Liver (tissue), 3 donors: ENCODE results near the gene TUBB2A.

Source experiments
- ATF3 ChIP-seq: IDR thresholded peaks from 2 replicates; pipeline ENCODE4 v1.6.1; 2016; ENCODE audit warnings: antibody characterized with exemption
- CTCF ChIP-seq: fragments of 150-350 bp; IDR thresholded peaks from 2 replicates; pipeline ENCODE4 v1.5.1; 2017; ENCODE audit warnings: improper control_type of control experiment, low read depth, low read length; ENCODE audit not compliant: missing input control
- EGR1 ChIP-seq, 2 donors: IDR thresholded peaks; 2 replicates each; pipeline ENCODE4 v1.6.1; 2016 to 2018; ENCODE audit warnings: antibody characterized with exemption in 2 of 2, low read depth in 2 of 2
- FOXA2 ChIP-seq: IDR thresholded peaks from 2 replicates; pipeline ENCODE4 v1.6.1; 2016; ENCODE audit warnings: antibody characterized with exemption
- GABPA ChIP-seq, 2 donors: IDR thresholded peaks in 1 of 2; conservative IDR thresholded peaks in 1 of 2; 2 replicates each; pipeline ENCODE4 v1.6.1; 2016; ENCODE audit warnings: antibody characterized with exemption in 2 of 2, mild to moderate bottlenecking in 1 of 2, moderate library complexity in 1 of 2
- JUND ChIP-seq, 2 donors: IDR thresholded peaks; 2 replicates each; pipeline ENCODE4 v1.6.1; 2016; ENCODE audit warnings: antibody characterized with exemption in 2 of 2
- MAX ChIP-seq: IDR thresholded peaks from 2 replicates; pipeline ENCODE4 v1.6.1; 2016; ENCODE audit warnings: antibody characterized with exemption
- RAD21 ChIP-seq, 2 donors: IDR thresholded peaks; 2 replicates each; pipeline ENCODE4 v1.6.1; 2016; ENCODE audit warnings: antibody characterized with exemption in 2 of 2, mild to moderate bottlenecking in 2 of 2
- REST ChIP-seq: IDR thresholded peaks from 2 replicates; pipeline ENCODE4 v1.6.1; 2016; ENCODE audit warnings: antibody characterized with exemption, mild to moderate bottlenecking
- RXRA ChIP-seq, 2 donors: IDR thresholded peaks; 2 replicates each; pipeline ENCODE4 v1.6.1; 2017 to 2018; ENCODE audit warnings: antibody characterized with exemption in 2 of 2, mild to moderate bottlenecking in 1 of 2
- SP1 ChIP-seq: IDR thresholded peaks from 2 replicates; pipeline ENCODE4 v1.6.1; 2018; ENCODE audit warnings: antibody characterized with exemption, mild to moderate bottlenecking
- TAF1 ChIP-seq: conservative IDR thresholded peaks from 2 replicates; pipeline ENCODE4 v1.6.1; 2016; ENCODE audit warnings: antibody characterized with exemption, mild to moderate bottlenecking
- YY1 ChIP-seq: IDR thresholded peaks from 2 replicates; pipeline ENCODE4 v1.6.1; 2016; ENCODE audit warnings: antibody characterized with exemption, mild to moderate bottlenecking
- ZBTB33 ChIP-seq: IDR thresholded peaks from 2 replicates; pipeline ENCODE4 v1.6.1; 2016; ENCODE audit warnings: antibody characterized with exemption
- donor health status: healthy.
- donor health status: healthy.

GRCh38 chr6:3162067-3162497 lies 4.7 kb upstream of the TUBB2A start:
- TF ChIP-seq FOXA2 (no peak), RXRA (IDR thresholded peaks at IDR 0.05) (no peak), CTCF (no peak), EGR1 (IDR thresholded peaks at IDR 0.05; ENCODE audit: low read depth in 2 of 2) (no peak), RAD21 (IDR thresholded peaks at IDR 0.05) (no peak), REST (no peak), MAX (no peak), ZBTB33 (no peak), TAF1 (no peak), SP1 (no peak), JUND (IDR thresholded peaks at IDR 0.05) (no peak), GABPA (IDR thresholded peaks at IDR 0.05 in 1 of 2, conservative IDR thresholded peaks at IDR 0.05 in 1 of 2) (no peak), ATF3 (no peak), YY1 (no peak)
